Measurements from ENCODE around the gene SH3RF3.

SH3RF3 gene

GRCh38 chr2:109392816-109393661 lies 264.0 kb downstream of the SH3RF3 start:
- in situ Hi-C loops (cut with HindIII; ENCODE audit: low pct_unique_long_range_greater_than_20kb, low sequenced_read_pairs): no loop called here
- no peak for TF ChIP-seq JUND (IDR thresholded peaks at IDR 0.05; ENCODE audit: low read depth)
- DNase-seq (ENCODE audit: low read depth in 1 of 2, low spot score in 1 of 2): no peak

DNA sequence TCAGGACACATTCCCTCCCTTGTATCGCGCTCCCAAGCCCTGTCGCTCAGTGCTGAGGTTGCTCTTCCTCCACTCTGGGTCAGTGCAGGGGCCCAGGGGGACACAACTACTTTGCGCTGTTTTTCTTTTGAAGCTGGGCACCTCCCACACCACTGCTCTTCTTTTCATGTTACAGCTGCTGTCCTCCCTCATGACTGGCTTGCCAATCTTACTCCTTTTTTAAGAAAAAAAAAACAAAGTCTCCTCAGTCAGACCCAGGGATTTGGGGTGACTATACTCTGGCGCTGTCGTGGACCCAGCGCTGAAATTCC lies 264.6 kb downstream of the SH3RF3 start:
- DNase-seq (ENCODE audit: low read depth in 1 of 2, low spot score in 1 of 2): no peak
- in situ Hi-C loops (cut with HindIII; ENCODE audit: low pct_unique_long_range_greater_than_20kb, low sequenced_read_pairs): no loop called here
- no peak for TF ChIP-seq JUND (IDR thresholded peaks at IDR 0.05; ENCODE audit: low read depth)

DNA sequence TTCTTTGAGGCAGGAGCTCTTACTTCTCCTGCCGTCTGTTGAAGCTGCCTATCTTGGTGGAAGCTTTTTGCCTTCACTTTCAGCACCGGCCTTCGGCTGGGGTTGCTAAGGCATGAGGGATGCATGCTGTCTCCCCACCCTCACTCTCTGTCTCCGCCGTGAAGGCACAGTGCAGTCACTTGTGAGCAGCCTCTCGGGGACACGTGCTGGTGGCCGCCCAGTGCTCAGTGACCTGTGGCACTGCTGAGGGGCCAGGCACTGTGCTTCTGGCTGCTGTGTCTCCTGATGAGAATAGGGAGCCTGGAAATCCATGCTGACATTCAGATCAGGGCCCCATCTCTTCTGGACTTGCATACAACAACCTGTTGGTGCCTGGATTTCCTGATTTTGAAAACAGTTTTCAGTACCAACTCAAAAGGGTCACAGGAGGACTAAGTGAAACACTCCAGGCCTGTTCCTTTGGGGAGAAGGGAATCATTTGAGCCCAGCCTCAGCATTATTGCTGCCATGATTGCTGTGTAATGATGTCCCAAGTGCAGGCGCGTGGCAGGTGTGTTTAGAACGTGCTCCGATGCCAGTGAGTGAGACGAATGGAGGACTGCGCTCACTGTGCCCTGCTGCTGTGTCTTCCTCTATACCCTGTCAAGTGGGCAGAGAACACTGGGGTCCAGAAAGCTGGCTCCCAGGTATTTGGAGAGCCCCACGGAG lies 266.6 kb downstream of the SH3RF3 start:
- DNase-seq (ENCODE audit: low read depth in 1 of 2, low spot score in 1 of 2): no peak
- in situ Hi-C loops (cut with HindIII; ENCODE audit: low pct_unique_long_range_greater_than_20kb, low sequenced_read_pairs): no loop called here
- no peak for TF ChIP-seq JUND (IDR thresholded peaks at IDR 0.05; ENCODE audit: low read depth)

DNA sequence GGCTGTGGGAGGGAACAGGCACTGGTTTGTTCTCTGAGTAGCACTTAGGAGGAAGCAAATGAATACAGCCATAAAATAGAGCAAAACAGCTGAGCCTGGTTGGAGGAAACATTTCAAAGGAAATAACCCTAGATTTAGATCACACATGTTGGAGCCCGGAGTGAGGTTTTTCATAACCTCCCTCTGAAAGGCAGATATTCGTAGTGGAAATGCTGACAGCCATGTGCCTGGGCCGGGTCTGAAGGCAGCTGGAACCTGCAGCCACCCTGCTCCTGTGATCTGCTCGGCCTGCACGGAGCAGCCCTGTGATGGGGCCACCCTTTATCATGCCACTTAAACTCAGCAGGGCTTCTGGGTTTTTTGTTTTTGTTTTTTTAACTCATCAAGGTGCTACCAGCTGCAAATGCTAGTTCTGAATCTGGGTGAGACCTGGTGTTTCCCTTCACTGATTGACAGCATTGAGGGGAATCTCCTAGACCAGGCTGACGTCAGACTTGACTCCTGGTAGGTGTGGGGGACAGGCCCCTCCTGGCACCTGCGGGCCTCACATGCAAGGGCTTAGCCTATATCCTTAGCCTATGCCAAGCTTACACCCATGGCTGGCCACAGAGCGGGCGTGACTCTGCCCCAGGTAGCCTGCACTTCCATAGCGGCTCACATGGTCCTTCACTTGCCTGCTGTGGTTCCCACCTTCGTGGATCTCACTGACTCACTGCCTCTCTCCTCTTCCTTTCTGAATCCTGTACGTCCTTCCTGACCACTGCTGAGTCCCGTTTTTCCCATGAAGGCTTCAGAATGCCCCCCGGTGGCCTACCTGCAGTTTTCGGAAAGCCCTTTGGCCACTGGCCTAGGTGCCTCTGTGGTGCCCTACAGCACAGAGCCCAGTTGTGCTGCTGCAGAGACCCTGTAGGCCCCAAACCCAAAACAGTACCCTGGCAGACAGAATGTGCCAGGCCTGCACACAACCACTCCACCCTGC lies 267.5 kb downstream of the SH3RF3 start:
- TF ChIP-seq JUND (IDR thresholded peaks at IDR 0.05; ENCODE audit: low read depth): no peak
- no peak for DNase-seq (ENCODE audit: low read depth in 1 of 2, low spot score in 1 of 2)
- in situ Hi-C loops (cut with HindIII; ENCODE audit: low pct_unique_long_range_greater_than_20kb, low sequenced_read_pairs): no loop called here

GRCh38 chr2:109397893-109398292 lies 268.9 kb downstream of the SH3RF3 start:
- no peak for TF ChIP-seq JUND (IDR thresholded peaks at IDR 0.05; ENCODE audit: low read depth)
- DNase-seq (ENCODE audit: low read depth in 1 of 2, low spot score in 1 of 2): no peak
- in situ Hi-C loops (cut with HindIII; ENCODE audit: low pct_unique_long_range_greater_than_20kb, low sequenced_read_pairs): no loop called here

DNA sequence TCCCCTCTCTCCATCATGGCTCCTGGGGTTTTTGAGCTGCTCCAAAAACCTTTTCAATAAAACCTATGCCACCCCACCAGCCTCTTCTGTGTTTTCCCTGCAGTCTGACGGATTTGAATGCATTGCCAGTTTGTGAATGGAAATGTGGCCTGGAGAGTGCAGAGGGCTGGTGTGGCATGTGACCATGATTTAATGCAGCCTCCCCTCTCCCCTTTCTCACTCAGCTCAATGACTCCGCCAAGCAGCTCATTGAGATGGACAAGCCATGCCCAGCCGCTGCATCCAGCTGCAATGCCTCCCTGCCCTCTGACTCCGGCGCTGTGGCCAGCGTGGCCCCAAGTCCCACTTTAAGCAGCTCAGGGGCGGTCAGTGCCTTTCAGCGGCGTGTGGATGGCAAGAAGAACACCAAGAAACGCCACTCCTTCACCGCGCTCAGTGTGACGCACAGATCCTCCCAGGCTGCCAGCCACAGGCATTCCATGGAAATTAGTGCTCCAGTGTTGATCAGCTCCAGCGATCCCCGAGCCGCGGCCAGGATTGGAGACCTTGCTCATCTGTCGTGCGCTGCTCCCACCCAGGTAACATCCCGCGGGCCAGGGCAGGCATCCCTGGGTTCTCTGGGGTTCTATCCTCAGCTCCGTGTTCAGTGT lies 269.5 kb downstream of the SH3RF3 start:
- no peak for DNase-seq (ENCODE audit: low read depth in 1 of 2, low spot score in 1 of 2)
- in situ Hi-C loops (cut with HindIII; ENCODE audit: low pct_unique_long_range_greater_than_20kb, low sequenced_read_pairs): no loop called here
- no peak for TF ChIP-seq JUND (IDR thresholded peaks at IDR 0.05; ENCODE audit: low read depth)

DNA sequence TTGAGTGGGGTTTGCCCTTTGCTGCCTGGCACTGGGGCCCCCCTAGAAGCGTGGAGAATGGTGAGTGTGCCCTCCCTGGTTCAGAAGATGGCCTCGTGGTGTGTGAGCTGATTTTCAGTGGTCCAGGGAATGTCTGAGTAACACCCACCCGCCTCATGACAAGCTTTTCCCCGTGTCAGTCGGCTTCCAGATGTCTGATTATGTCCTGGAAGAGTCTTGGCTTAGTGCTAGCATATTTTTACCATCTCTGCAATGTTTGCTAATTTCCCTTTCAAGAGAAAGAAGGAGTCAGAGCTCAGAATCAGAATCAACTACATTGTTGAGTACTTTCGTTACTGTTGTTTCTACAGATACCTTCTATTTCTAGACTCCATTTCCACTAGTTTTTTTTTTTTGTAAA lies 270.1 kb downstream of the SH3RF3 start:
- DNase-seq (ENCODE audit: low read depth in 1 of 2, low spot score in 1 of 2): no peak
- no peak for TF ChIP-seq JUND (IDR thresholded peaks at IDR 0.05; ENCODE audit: low read depth)
- in situ Hi-C loops (cut with HindIII; ENCODE audit: low pct_unique_long_range_greater_than_20kb, low sequenced_read_pairs): no loop called here

DNA sequence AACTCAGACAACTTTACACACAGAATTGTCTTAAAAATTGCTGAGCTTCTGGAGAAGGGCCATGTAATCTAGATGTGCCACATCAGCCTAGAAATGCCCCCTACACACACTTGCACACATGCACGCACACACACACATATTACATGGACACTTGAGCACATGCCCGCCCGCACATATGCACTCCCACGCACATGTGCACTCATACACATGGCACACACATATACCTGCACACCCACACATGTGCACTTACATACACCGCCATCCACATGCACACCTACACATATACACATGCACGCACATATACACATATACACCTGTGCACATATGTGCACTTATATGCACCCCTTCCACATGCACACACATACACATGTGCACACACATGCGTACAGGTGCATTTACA lies 271.1 kb downstream of the SH3RF3 start:
- in situ Hi-C loops (cut with HindIII; ENCODE audit: low pct_unique_long_range_greater_than_20kb, low sequenced_read_pairs): no loop called here
- DNase-seq (ENCODE audit: low read depth in 1 of 2, low spot score in 1 of 2): no peak
- TF ChIP-seq JUND (IDR thresholded peaks at IDR 0.05; ENCODE audit: low read depth): no peak

DNA sequence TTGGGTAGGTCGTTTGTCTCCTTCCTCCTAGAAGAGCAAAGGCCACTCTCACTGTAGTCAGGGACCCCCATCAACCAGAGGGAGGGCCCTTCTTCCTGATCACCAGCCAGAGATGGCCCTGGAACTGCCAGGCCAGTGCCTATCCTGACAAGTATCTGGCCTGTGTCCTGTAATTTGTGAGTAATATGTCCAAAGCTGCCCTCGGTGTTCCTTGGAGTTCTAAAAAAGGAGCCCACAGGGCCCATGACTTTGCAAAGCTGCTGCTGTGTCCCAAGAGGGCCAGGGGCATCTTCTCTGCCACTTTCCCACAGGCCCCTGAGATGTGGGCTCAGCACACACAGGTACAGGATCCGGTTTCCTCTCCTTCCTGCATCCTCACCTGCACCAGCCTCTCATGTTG lies 272.4 kb downstream of the SH3RF3 start:
- in situ Hi-C loops (cut with HindIII; ENCODE audit: low pct_unique_long_range_greater_than_20kb, low sequenced_read_pairs): no loop called here
- TF ChIP-seq JUND (IDR thresholded peaks at IDR 0.05; ENCODE audit: low read depth): no peak
- DNase-seq (ENCODE audit: low read depth in 1 of 2, low spot score in 1 of 2): no peak

DNA sequence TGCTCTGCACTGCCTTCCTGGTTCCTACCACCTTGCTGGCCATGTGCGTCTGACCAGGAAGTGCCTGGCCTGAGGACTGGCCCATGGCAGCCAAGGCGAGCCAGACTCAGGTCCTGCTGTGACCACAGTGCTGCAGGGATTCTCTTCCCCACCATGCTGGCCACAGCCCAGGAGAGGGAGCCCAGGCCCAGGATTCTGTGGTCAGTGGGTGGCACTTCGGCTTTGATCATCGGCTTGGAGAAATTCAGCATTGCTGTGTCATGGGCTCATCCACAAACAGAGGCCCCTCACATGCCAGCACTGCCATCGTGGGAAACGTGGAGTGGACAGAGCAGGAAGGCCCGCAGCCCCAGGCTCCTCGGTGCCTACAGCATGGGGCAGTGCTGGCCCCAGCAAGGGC lies 273.2 kb downstream of the SH3RF3 start:
- no peak for DNase-seq (ENCODE audit: low read depth in 1 of 2, low spot score in 1 of 2)
- TF ChIP-seq JUND (IDR thresholded peaks at IDR 0.05; ENCODE audit: low read depth): no peak
- in situ Hi-C loops (cut with HindIII; ENCODE audit: low pct_unique_long_range_greater_than_20kb, low sequenced_read_pairs): no loop called here

DNA sequence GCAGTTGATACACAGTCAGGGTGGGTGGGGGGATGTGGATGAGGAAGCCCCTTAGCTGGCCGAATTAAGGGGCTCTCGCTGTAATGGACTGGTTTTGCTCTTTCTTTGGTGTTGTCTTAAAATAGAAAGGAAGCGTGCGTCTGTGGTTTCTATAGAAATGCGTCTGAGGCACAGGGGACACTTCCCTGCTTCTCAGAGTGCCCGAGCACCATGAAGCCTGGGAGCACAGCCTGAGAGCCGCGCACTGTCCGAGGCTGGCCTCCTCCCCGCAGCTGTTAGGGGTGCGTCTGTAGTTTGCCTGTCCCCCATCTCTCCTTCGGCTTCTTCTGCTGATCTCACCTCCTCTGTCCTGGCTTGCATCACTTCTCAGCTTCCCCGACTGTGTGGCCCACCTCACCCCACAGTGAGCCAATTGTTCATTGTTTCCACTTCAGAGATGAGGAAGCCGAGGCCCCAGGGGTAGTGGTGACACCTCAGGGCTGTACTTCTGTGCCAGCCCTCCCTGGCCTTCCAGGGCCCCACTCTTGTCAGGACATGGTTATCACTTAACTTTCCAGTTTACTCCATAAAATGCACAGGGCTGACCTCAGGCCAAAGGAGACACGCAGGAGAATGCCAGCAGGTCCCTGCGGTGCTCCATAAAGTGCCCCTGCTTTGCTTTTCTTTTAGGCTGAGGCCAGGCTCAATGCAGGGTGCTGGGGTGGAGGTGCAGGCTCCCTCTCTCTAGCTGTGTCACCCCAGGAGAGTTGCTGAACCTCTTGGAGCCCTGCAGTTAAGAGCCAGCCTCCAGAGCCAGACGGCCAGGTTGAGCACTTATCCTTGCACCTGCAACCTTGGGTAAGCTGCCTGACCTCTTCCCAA lies 274.2 kb downstream of the SH3RF3 start:
- DNase-seq (ENCODE audit: low read depth in 1 of 2, low spot score in 1 of 2): no peak

More for the DNA sequence above, 274.2 kb downstream of the SH3RF3 start:
- no peak for TF ChIP-seq JUND (IDR thresholded peaks at IDR 0.05; ENCODE audit: low read depth)
- in situ Hi-C loops (cut with HindIII; ENCODE audit: low pct_unique_long_range_greater_than_20kb, low sequenced_read_pairs): no loop called here
